Activated gamma-delta T cell treated with anti-CD3 and anti-CD28 coated beads, Interleukin-2, amount 50 U/mL, for 16 hours (primary cell): ENCODE results near the gene GRIK5.
"Not testable (repeated sequence)": the region's sequence is repeated elsewhere in the genome, so short reads cannot be mapped to it uniquely, and the experiment has no call there.

Experiments used
- DNase-seq: peaks from one replicate; pipeline ENCODE4 v3.0.0-alpha.2; 2020; ENCODE audit warnings: low read depth

Gene GRIK5

DNA sequence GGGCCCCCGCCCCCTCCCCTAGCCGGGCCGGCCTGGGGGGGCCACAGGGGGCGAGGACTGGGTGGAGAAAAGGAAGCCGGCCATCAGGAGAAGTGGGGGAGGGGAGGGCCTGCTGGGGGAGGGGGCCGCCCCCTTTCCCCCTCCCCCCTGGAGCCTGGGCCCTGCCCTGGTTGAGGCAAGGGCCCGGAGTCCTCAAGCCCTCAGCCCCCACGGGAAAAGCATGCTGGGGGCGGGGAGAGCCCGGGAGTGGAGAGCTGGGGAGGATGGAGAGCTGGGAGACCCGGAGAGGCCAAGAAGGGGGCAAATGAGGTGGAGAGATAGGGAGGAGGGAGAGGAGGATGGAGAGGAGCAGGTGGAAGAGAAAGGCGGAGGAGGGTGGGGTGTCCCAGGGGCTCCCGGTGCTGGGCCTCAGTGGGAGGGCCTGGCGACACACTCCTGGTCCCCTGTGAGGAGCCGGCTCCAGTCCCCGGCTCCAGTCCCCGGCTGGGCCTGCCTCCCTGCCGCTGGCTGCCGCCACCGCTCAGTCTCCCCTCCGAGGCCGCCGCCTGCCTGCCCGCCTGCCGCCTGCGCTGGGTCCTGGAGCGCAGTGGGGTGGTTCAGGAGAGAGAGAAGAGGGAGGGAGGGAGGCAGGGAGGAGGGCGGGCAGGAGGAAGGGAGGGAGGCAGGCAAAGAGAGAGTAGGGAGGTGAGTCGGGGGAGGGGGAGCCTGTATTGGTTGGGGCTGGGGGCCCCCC is at the start of gene GRIK5:
Gene GRIK5, minus strand, starts transcription at position 588 of the 733 bp plus-strand sequence. CDS start 4,436 bp downstream, outside the sequence.
- no peak for DNase-seq

DNA sequence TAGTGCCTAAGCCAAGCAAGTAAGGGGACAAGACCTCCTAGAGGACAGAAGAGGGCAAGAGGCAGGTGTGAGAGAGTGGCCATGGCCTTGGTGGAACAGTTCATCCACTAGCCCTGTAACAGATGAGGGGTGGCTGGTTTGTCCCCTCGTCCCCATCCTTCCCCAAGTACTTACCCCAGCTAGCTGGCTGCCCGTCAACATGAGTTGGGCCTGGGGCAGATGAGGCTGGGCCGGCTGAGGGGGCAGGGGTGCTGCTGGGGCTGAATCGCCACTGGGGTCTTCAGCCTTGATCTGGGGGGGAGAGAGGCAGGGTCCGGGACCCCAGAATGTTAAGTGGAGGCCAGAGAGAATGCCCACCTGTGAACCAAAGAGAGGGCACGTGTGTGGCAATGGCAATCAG is 47.1 kb upstream of the GRIK5 start:
- no peak for DNase-seq

DNA sequence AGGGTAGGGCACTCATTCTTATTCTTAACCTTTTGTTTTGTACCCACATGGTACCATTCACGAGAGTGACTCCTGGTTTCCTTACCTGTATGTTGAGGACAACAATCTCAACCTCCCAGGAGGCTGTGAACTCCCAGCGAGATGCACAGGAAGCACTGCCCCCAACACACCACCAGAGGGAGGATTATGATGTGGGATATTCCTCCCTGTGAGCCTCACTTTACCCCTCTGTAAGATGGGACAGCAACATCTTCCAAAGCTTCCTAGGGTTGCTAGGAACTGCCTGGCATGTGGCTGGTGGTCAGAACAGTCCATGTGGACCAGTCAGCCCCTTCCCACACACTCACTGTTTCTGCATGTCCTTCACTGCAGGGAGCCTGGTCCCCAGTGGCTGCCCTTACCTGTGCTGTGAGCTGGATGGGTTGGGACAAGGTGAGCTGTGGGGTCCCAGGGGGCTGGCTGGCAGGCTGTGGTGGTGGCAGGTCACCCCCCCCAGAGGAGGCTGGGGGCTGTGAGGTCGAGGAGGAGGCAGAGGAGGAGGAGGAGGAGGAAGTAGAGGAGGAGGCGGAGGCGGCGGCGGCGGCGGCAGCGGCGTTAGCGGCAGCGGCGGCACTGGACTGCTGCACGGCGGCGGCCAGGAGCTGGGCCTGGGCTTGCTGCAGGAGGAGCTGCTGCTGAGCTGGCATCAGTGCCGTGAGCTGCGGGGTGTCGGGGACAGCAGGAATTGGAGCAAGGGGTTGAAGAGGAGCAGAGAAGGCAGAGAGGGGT is 46.5 kb upstream of the GRIK5 start:
- no peak for DNase-seq

GRCh38 chr19:42115705-42116104 is 45.7 kb upstream of the GRIK5 start:
- DNase-seq, result no peak

DNA sequence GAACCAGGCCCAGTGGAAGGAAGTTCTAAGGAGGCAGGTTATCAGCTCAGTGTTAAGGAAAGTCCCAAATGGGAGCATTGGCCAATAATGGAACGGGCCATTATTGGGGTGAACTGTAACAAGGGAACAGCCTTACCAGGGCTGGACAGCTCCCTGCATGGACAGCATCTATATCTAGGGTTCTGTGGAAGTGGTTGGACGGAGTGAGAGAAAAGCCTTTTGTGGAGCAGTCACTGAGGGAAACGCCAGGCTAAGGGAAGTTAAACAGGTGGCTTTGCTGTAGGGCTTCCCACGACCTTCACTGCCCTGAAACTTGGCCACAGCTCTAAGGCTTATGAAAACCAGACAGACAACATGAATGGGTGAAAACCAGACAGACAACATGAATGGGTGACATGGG is 45.2 kb upstream of the GRIK5 start:
- DNase-seq, result no peak

DNA sequence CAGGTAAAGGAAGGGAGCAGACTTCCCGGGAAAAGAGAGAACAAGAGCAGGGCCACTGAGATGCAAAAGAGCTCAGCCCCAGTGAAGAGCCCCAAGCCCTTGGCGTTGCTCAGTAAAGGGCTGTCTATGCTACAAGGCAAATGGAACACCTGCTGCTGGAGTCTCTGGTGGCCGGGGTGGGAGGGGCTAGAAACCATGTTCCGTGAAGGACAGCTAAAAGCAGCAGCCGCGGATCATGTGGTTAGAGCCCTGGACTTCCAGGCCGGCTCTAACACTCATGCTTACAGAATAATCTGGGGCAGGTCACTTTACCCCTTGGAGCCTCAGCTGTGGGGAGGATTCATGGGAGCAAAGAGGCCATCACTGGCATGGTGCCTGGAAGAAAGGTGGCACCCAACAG is 44.4 kb upstream of the GRIK5 start:
- no peak for DNase-seq

DNA sequence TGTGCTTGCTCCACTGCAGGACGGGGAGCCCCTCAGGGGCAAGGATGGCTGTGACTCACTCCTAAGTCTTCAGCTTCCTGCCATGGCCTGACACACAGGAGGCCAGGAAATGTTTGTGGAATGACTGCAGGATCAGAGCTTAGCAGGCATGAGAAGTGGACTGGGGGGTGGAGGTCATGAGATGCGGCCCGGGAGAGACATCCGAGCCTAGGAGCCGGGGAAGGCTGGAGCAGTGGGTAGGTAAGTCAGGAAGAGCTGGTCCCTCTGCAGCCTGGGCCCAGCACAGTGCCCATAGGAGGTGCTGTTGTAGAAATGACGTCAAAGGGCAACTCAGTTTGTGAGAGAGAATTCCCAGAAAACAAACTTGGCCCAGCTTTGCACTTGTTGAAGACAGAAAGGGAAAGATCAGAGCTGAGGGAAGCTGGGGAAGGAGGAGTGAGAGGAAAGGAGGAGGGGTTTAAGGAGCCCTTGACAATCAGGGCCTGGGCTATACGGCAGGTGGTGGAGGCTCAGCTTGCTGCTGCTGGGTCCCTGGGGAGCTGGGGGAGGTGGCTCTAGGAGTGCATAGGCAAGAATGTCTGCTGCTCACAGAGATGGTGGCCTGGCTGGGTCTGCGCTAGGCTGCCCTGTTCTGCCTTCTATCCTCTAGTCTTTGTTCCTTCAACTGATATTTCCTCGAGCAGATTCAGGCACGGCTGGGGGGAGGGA is 43.8 kb upstream of the GRIK5 start:
- DNase-seq, result no peak

GRCh38 chr19:42111811-42112210 is 41.8 kb upstream of the GRIK5 start:
- no peak for DNase-seq

- DNase-seq, result no peak
Observed at GRCh38 chr19:42111384-42111783, 41.4 kb upstream of the GRIK5 start.

- no peak for DNase-seq
Observed at GRCh38 chr19:42110658-42111057, 40.7 kb upstream of the GRIK5 start.

GRCh38 chr19:42109896-42110295 is 39.9 kb upstream of the GRIK5 start:
- DNase-seq, result no peak

GRCh38 chr19:42108527-42109389 is 38.8 kb upstream of the GRIK5 start:
- DNase-seq, result peak; percentile 82

GRCh38 chr19:42105368-42105767 is 35.4 kb upstream of the GRIK5 start:
- DNase-seq, result no peak

DNA sequence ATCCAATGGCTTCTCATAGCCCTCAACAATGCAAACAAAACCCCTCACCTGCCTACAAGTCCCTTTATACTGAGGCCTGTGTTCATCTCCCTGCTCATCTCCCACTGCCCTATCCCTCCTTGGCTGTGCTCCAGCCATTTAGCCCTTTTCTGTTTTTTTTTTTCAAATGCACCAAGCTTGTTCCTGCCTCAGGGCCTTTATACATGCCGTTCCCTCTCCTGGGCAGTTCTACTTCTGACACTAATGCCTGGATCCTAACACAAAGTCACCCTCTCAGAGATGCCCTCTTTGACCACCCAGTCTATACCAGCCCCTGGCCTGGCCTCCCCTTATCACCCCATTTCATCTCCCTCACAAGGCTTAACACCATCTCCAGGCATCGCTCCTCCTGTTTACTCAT is 32.9 kb upstream of the GRIK5 start:
- DNase-seq, result no peak

- not testable (repeated sequence) for DNase-seq
Observed at GRCh38 chr19:42100241-42100640, 30.2 kb upstream of the GRIK5 start.

DNA sequence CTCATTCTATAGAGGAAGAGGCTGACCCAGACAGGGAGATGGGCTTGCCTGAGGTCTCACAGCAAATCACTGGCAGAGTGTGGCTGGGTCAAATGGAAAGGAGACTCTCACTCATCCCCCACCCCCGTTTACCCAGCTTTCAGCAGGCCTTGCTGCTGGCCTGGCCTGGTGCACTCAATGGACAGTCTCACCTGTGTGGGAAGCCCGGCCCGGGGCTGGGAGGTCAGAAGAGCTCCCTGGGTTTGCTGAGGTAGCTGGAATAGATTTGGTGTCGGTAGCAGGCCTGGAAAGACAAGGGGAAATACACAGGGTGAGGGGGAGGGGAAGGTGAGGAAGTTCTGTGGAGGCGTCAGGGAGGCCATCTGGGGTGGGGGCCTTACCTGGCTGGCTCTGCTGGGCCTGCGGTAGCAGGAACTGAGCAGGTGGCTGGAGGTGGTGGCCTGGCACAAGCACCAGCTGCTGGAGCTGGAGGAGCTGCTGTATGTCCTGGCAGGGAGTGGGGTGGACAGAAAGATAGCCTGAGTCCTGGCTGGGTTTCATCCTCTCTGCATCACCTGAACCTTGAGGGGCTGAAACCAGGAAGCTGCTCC is 29.4 kb upstream of the GRIK5 start:
- no peak for DNase-seq

DNA sequence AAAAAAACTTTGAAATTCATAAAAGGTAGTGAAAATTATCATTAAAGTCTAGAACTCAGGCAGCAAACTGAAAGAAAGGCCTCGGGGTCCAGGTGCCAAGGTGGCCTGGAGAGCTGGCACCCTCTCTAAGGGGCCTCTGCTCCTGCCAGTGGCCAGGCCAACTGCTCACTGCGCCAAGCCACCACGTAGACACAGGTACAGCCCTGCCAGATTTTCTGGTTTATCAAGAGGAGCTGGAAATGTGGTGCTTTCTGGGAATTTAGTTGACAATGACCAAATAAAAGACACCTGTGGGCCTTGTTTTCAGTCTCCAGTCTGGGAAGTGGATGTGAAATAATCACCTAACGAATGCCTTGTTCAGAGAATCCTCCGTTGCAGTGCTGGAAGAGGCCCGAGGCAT is 28.8 kb upstream of the GRIK5 start:
- no peak for DNase-seq

GRCh38 chr19:42097461-42097860 is 27.5 kb upstream of the GRIK5 start:
- no peak for DNase-seq

- DNase-seq, result no peak
Observed at GRCh38 chr19:42096255-42096837, 26.3 kb upstream of the GRIK5 start.

- DNase-seq, result no peak
Observed at GRCh38 chr19:42095814-42096230, 25.8 kb upstream of the GRIK5 start.

DNA sequence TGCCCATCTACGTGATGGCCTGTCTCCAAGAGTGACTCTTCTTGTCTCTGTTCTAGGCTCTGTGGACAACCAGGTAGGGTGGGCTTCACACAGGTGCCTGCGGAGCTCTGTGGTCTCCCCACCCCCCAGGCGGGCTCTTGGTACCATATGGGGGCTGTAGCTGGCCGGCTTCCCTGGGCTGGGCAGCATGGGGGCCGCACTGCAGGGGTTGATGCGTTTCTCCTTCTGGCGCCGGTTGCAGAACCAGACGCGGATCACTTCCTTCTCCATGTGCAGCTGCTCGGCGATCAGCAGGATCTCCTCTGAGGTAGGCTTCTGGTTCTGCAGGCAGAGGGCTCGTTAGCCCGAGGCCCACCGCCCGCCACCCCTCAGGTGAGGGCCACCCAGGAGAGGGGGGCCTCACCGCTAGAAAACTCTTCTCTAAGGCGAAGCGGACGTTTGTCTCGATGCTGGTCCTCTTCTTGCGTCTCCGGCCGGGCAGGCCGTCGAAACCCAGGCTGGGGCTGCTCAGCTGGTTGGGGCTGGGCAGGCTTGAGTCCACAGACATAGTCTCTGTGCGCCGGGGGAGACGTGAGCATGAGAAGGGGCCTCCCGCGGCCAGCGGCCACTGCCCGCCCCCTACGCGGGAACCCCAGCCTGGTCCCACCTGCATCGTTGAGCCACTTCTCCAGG is 25.3 kb upstream of the GRIK5 start:
- no peak for DNase-seq
